Sigmoid colon (tissue), 7 donors: ENCODE results near the gene HRH4. TPM values are rescaled to one million over a fixed set of nuclear protein-coding genes. Genes with fewer than 3 reads are reported as not detected.

Source experiments
- DNase-seq: peaks from one replicate; pipeline ENCODE4 v3.0.0-alpha.2; 2019
- H3K27ac ChIP-seq, 4 donors: fragments of 200-600 bp; sonication (generic); one replicate each; pipeline ENCODE4 v1.5.1; 2016 to 2019; ENCODE audit warnings: mild to moderate bottlenecking in 1 of 4
- H3K27me3 ChIP-seq, 3 donors: fragments of 200-600 bp; sonication (generic); one replicate each; pipeline ENCODE4 v1.5.1; 2019; ENCODE audit warnings: mild to moderate bottlenecking in 1 of 3
- H3K36me3 ChIP-seq, 4 donors: fragments of 200-600 bp; sonication (generic); one replicate each; pipeline ENCODE4 v1.5.1; 2016 to 2019
- H3K4me1 ChIP-seq, 4 donors: fragments of 200-600 bp; sonication (generic); one replicate each; pipeline ENCODE4 v1.5.1; 2017 to 2019
- H3K4me3 ChIP-seq, 4 donors: fragments of 200-600 bp; sonication (generic); one replicate each; pipeline ENCODE4 v1.5.1; 2017 to 2019; ENCODE audit warnings: mild to moderate bottlenecking in 2 of 4, moderate library complexity in 1 of 4
- H3K9me3 ChIP-seq, 4 donors: fragments of 200-600 bp in 3 of 4; sonication (generic) in 3 of 4; one replicate each; pipeline versions ENCODE4 v1.5.1 to v1.6.1; 2013 to 2019
- EP300 ChIP-seq, 4 donors: sonication (generic); formaldehyde crosslinking; IDR thresholded peaks; one replicate each; pipeline ENCODE4 v1.6.1; 2017; ENCODE audit warnings: antibody characterized with exemption in 4 of 4
- POLR2A ChIP-seq, 2 donors: fragments of 450-650 bp; IDR thresholded peaks; one replicate each; pipeline ENCODE4 v1.6.1; 2016; ENCODE audit warnings: antibody characterized with exemption in 2 of 2, mild to moderate bottlenecking in 2 of 2, moderate library complexity in 2 of 2
- POLR2AphosphoS5 ChIP-seq, 4 donors: sonication (generic); formaldehyde crosslinking; IDR thresholded peaks; one replicate each; pipeline ENCODE4 v1.6.1; 2017; ENCODE audit warnings: antibody characterized with exemption in 4 of 4
- WGBS, 2 donors: extraction: QIAGEN DNeasy Blood & Tissue Kit; methylation state at CpG; one replicate each; pipeline ENCODE4 v1.1.7; 2013; 5-methylcytosine and 5-hydroxymethylcytosine counted together
- intact Hi-C: fragments of 100-400 bp; cut with DNase I; formaldehyde crosslinking; loops from one replicate; pipeline ENCODE4 v1.15.1; 2023
- polyA plus RNA-seq, 3 donors: library from polyadenylated mRNA; stranded (reverse); fragments of 200-250 nt; gene quantifications; one replicate each; pipeline ENCODE4 v1.2.3, GENCODE V29; 2013
- total RNA-seq, 4 donors: library from RNA; depleted of rRNA; stranded (reverse); fragments of >200 nt; gene quantifications; one replicate each; pipeline ENCODE4 v1.1.0, GENCODE V29; 2016
- TF ChIP-seq, protein P1 (sequence below), 4 experiments: fragments of 450-650 bp in 3 of 4; fragments of 200-600 bp in 1 of 4; IDR thresholded peaks; one replicate each; pipeline ENCODE4 v1.5.1; 2016 to 2019; ENCODE audit warnings: antibody characterized with exemption in 4 of 4, mild to moderate bottlenecking in 3 of 4, moderate library complexity in 2 of 4
- donor health status: healthy with polysubstance abuse.
- donor health status: Bipolar disorder and iron deficiency.
- donor health status: healthy.

The HRH4 gene
- total and polyA plus RNA-seq, 7 donors = under 0.01 to 0.01 TPM; not detected in 5

DNA sequence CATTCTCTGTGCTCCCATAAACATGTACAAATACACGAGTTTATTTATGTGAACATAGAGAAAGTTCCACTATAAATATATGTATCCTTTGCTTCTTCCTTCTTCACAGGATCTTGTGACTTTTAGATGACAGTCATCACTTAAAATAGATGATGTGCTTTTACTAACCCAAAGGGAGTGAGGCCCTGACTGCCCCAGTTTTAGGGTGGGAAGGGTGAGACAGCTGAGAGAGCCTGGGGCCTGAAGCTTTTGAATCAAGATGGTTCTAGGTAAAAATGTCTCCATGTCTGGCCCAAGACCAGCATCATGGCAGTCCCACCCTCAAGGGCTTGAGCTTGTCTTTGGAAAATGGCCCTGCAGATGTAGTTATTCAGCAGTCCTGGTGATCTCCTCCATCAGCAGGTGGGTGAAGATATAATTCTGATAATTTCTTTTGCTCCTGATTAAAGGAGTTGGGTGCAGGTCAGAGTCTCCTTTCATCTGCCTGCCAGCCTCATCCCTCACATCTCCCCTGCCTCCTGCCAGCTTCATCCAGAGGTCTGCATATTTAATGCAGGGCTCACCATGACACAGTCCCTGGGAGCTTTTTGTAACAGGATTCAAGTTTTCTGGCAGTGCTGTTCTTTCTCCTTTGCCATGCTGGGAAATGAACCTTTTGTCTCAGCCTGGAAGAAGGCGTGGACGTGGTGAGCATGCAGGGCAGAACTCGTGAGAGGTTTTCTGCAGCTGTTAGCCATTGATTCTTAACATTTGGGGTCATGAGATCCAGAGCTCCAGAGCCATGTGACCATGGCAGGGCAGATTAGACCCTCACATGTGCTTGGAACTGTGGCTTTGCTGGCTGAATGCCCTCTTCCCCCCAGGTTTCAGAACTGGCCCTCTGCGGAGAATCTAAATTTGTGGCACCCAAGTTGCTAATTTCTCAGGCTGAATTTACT, 2.7 kb downstream of the HRH4 start:
- no peak overlapping the region for H3K4me3 ChIP-seq
- H3K27me3 ChIP-seq = no peaks in the 10 kb centered on the region
- WGBS, 2 donors = 77 to 80% methylated on average over 5 of the region's 5 CpGs
- no peaks in the 10 kb centered on the region for H3K36me3 ChIP-seq
- no peak overlapping the region for H3K27ac ChIP-seq
- intact Hi-C loops = no loop called here
- no peak for DNase-seq
- TF ChIP-seq EP300 (IDR thresholded peaks at IDR 0.05) = no peak
- TF ChIP-seq POLR2A (IDR thresholded peaks at IDR 0.05) = no peak
- TF ChIP-seq, protein P1, sequence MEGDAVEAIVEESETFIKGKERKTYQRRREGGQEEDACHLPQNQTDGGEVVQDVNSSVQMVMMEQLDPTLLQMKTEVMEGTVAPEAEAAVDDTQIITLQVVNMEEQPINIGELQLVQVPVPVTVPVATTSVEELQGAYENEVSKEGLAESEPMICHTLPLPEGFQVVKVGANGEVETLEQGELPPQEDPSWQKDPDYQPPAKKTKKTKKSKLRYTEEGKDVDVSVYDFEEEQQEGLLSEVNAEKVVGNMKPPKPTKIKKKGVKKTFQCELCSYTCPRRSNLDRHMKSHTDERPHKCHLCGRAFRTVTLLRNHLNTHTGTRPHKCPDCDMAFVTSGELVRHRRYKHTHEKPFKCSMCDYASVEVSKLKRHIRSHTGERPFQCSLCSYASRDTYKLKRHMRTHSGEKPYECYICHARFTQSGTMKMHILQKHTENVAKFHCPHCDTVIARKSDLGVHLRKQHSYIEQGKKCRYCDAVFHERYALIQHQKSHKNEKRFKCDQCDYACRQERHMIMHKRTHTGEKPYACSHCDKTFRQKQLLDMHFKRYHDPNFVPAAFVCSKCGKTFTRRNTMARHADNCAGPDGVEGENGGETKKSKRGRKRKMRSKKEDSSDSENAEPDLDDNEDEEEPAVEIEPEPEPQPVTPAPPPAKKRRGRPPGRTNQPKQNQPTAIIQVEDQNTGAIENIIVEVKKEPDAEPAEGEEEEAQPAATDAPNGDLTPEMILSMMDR (IDR thresholded peaks at IDR 0.05) = no peak
- no peak for TF ChIP-seq POLR2AphosphoS5 (IDR thresholded peaks at IDR 0.05)
- no peaks in the 10 kb centered on the region for H3K4me1 ChIP-seq
- no peaks in the 10 kb centered on the region for H3K9me3 ChIP-seq

DNA sequence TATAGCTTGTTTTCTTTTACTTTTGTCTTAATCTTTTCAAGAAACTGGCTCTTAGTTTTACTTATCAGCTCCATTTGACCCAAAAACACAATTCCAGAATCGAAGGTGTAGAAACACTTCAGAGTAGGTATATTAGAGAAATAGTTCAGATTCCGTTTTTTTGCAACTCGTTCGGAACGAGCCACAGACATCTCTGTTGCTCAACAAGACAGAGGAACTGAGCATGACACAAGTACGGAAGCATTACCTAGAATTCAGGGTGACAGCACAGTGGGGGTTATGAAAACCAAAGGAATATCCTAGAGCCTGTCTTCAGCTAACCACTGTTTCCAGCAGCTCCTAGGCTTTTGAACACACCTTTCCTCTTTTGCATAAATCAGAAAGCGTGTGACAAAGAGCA, 5.0 kb downstream of the HRH4 start:
- 89% methylated on average over 7 of the region's 7 CpGs for WGBS, 2 donors
- Histone ChIP-seq H3K4me1 (no peaks in the 10 kb centered on the region), H3K27me3 (no peaks in the 10 kb centered on the region), H3K9me3 (no peaks in the 10 kb centered on the region), H3K4me3 (no peak overlapping the region), H3K36me3 (no peaks in the 10 kb centered on the region), H3K27ac (no peak overlapping the region)
- TF ChIP-seq POLR2AphosphoS5 (IDR thresholded peaks at IDR 0.05) = no peak
- TF ChIP-seq EP300 (IDR thresholded peaks at IDR 0.05) = no peak
- DNase-seq = no peak
- intact Hi-C loops = no loop called here

DNA sequence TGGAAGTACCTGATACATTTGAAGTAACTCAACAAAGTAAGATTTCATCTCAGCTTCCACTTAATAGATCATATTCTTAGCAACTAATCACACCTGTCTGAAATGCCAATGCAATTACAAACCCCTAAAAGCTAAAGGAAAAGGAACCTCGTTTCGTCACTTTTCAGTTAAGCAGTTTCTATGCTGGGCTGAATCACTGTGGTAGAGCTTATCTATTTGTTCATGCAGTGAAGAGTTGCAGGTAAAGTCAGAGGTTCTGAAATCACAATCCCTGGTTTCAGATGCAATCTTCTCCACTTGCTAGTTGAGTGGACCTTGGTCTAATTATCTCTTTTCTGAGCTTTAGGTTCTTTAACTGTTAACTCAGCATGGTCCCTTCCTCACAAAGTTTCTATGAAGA, 6.3 kb downstream of the HRH4 start:
- no peak overlapping the region for H3K27ac ChIP-seq
- H3K36me3 ChIP-seq = no peaks in the 10 kb centered on the region
- no peak for DNase-seq
- H3K4me1 ChIP-seq = no peaks in the 10 kb centered on the region
- intact Hi-C loops = no loop called here
- 79 to 89% methylated on average over 2 of the region's 2 CpGs for WGBS, 2 donors
- H3K27me3 ChIP-seq = no peaks in the 10 kb centered on the region
- H3K9me3 ChIP-seq = no peaks in the 10 kb centered on the region
- TF ChIP-seq EP300 (IDR thresholded peaks at IDR 0.05) (no peak), POLR2AphosphoS5 (IDR thresholded peaks at IDR 0.05) (no peak), POLR2A (IDR thresholded peaks at IDR 0.05) (no peak)
- TF ChIP-seq, protein P1 (IDR thresholded peaks at IDR 0.05) = no peak
- no peak overlapping the region for H3K4me3 ChIP-seq

DNA sequence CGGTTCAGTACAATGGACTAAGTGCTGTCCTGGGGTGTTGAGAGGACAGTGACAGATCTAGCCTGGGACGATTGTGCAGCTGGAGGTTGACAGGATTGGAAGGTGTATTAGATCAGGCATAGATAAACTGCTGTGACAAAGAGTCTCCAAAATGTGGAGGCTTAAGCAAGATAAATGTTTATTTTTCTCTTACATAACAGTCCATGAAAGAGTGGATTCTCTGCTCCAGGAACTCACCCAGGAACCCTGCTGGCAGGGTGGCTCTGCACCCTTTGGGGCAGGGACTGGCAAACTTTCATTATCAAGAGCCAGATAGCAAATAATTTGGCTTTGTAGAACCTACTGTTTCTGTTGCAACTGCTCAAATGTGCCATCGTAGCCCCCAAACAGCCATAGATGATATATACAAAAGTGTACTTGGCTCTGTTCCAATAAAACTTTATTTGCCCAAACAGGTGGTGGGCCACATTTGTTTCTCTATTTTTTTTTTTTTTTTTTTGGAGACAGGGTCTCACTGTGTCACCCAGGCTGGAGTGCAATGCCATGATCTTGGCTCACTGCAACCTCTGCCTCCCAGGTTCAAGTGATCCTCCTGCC, 9.7 kb downstream of the HRH4 start:
- no peak for DNase-seq
- no peak overlapping the region for H3K4me3 ChIP-seq
- H3K4me1 ChIP-seq = no peaks in the 10 kb centered on the region
- intact Hi-C loops = no loop called here
- H3K27me3 ChIP-seq = no peaks in the 10 kb centered on the region
- WGBS, 2 donors = 85 to 92% methylated on average over 3 of the region's 3 CpGs
- no peak overlapping the region for H3K27ac ChIP-seq
- TF ChIP-seq POLR2AphosphoS5 (IDR thresholded peaks at IDR 0.05) = no peak
- TF ChIP-seq, protein P1 (IDR thresholded peaks at IDR 0.05) = no peak
- no peak for TF ChIP-seq POLR2A (IDR thresholded peaks at IDR 0.05)
- TF ChIP-seq EP300 (IDR thresholded peaks at IDR 0.05) = no peak
- H3K9me3 ChIP-seq = no peaks in the 10 kb centered on the region
- no peaks in the 10 kb centered on the region for H3K36me3 ChIP-seq

DNA sequence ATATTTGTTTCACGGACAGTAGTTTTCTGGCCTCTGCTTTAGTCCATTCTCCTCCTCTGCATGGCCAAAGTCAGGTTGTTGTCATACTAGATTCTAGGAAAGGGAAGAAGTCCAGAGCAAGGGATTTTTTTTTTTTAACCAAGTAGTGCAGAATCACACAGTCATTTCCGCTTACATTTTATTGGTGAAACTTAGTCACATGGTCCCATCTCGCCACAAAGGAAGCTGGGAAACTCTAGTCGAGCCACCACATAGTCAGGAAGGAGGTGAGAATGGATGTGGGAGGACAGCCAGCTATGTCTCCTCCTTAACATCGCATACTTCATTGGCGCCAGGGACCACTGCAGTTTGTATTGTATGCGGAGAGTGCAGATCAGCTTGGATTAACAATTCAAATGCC, 10.4 kb downstream of the HRH4 start:
- intact Hi-C loops = no loop called here
- Histone ChIP-seq H3K36me3 (no peaks in the 10 kb centered on the region), H3K4me3 (no peak overlapping the region), H3K9me3 (no peaks in the 10 kb centered on the region), H3K27ac (no peak overlapping the region), H3K4me1 (no peaks in the 10 kb centered on the region), H3K27me3 (no peaks in the 10 kb centered on the region)
- TF ChIP-seq EP300 (IDR thresholded peaks at IDR 0.05) (no peak), POLR2A (IDR thresholded peaks at IDR 0.05) (no peak), POLR2AphosphoS5 (IDR thresholded peaks at IDR 0.05) (no peak)
- TF ChIP-seq, protein P1 (IDR thresholded peaks at IDR 0.05) = no peak
- no peak for DNase-seq
- WGBS, 2 donors = 92 to 93% methylated on average over 7 of the region's 7 CpGs
